GM12891 (cell line): ENCODE results near the gene NPTXR.

ENCODE experiments used
- POLR2A ChIP-seq: IDR thresholded peaks from 2 replicates; pipeline ENCODE4 v1.6.1; 2011; ENCODE audit warnings: low read depth, low read length, control low read depth
- POLR2AphosphoS5 ChIP-seq: IDR thresholded peaks from 2 replicates; pipeline ENCODE4 v1.6.1; 2011; ENCODE audit warnings: low read depth, low read length, control low read depth
- TAF1 ChIP-seq: IDR thresholded peaks from 2 replicates; pipeline ENCODE4 v1.6.1; 2011; ENCODE audit warnings: low read depth, low read length, control low read depth

- TF ChIP-seq POLR2AphosphoS5 (no peak; the same call in 1 of the 2 replicates), TAF1 (no peak), POLR2A (no peak)
Observed at GRCh38 chr22:38868286-38868721, 24.5 kb upstream of the NPTXR start.
